NCI-H1092 (cell line): ENCODE measurements around the gene ANKMY1.

ENCODE experiments used
- DNase-seq: peaks from one replicate; lab custom pipeline; 2025; lab: John Stamatoyannopoulos, UW

ANKMY1 gene

GRCh38 chr2:240520974-240521350 lies 36.8 kb downstream of the ANKMY1 start:
- DNase-seq, result no peak

GRCh38 chr2:240520130-240520973 lies 37.4 kb downstream of the ANKMY1 start:
- DNase-seq, result no peak

GRCh38 chr2:240519396-240520129 lies 38.2 kb downstream of the ANKMY1 start:
- no peak for DNase-seq

GRCh38 chr2:240518981-240519380 lies 38.8 kb downstream of the ANKMY1 start:
- no peak for DNase-seq

- DNase-seq, result no peak
These were observed 40.4 kb downstream of the ANKMY1 start for GRCh38 chr2:240517342-240517741.

- DNase-seq, result no peak
These were observed 43.2 kb downstream of the ANKMY1 start for GRCh38 chr2:240514631-240515030.

GRCh38 chr2:240513549-240514287 lies 44.1 kb downstream of the ANKMY1 start:
- no peak for DNase-seq

- no peak for DNase-seq
These were observed 44.9 kb downstream of the ANKMY1 start for GRCh38 chr2:240512666-240513535.

- no peak for DNase-seq
These were observed 45.7 kb downstream of the ANKMY1 start for GRCh38 chr2:240512109-240512485.

- no peak for DNase-seq
These were observed 46.3 kb downstream of the ANKMY1 start for GRCh38 chr2:240511351-240512108.

GRCh38 chr2:240510513-240511210 lies 47.1 kb downstream of the ANKMY1 start:
- DNase-seq, result no peak

GRCh38 chr2:240509667-240510512 lies 47.9 kb downstream of the ANKMY1 start:
- no peak for DNase-seq

- no peak for DNase-seq
These were observed 48.8 kb downstream of the ANKMY1 start for GRCh38 chr2:240508832-240509545.

GRCh38 chr2:240507778-240508251 lies 50.0 kb downstream of the ANKMY1 start:
- DNase-seq, result no peak

- no peak for DNase-seq
These were observed 50.6 kb downstream of the ANKMY1 start for GRCh38 chr2:240507060-240507777.

GRCh38 chr2:240506406-240507059 lies 51.3 kb downstream of the ANKMY1 start:
- DNase-seq, result no peak

GRCh38 chr2:240505910-240506309 lies 51.9 kb downstream of the ANKMY1 start:
- no peak for DNase-seq
